Caco-2 (cell line): ENCODE measurements around the gene KRABD2.

Source experiments
- BruUV-seq: library from RNA; stranded (reverse); fragments of 400-500 nt; replicated peaks from 2 replicates; lab custom pipeline; 2021; lab: Mats Ljungman, UMichigan
- CTCF ChIA-PET: fragments of 300-600 bp; sonication (Branson Sonifier 250); formaldehyde crosslinking; loops from one replicate; lab custom pipeline; 2022; ENCODE audit warnings: antibody characterized with exemption; lab: Charles Lee
- POLR2A ChIA-PET: fragments of 300-600 bp; sonication (Branson Sonifier 250); formaldehyde crosslinking; loops from one replicate; lab custom pipeline; 2022; ENCODE audit warnings: antibody characterized with exemption; lab: Charles Lee
- DNase-seq, 2 experiments: peaks; one replicate each; pipeline versions ENCODE4 v3.0.0 to v3.0.0-alpha.2; 2020 to 2022
- H3K27me3 ChIP-seq: replicated peaks from 2 replicates; pipeline ENCODE4 v1.6.0; 2011; ENCODE audit warnings: low read length; ENCODE audit not compliant: control insufficient read depth, insufficient read depth
- H3K36me3 ChIP-seq: 2 replicates; pipeline ENCODE4 v1.5.1; 2011; ENCODE audit warnings: low read length; ENCODE audit not compliant: control insufficient read depth, insufficient read depth
- H3K4me1 ChIP-seq: fragments of 250-450 bp; sonication (Bioruptor Pico); 2 replicates; pipeline ENCODE4 v1.5.1; 2020; ENCODE audit warnings: mild to moderate bottlenecking
- H3K4me3 ChIP-seq: 2 replicates; pipeline ENCODE4 v1.5.1; 2011; ENCODE audit warnings: low read depth, mild to moderate bottlenecking, control low read depth, low read length
- H3K9me3 ChIP-seq: fragments of 250-450 bp; sonication (Bioruptor Pico); 2 replicates; pipeline ENCODE4 v1.5.1; 2020; ENCODE audit warnings: mild to moderate bottlenecking, moderate library complexity
- H3K27ac Mint-ChIP-seq: one replicate; pipeline ENCODE4 v1.8.0; 2022; ENCODE audit warnings: mixed read lengths; ENCODE audit not compliant: unreplicated experiment
- H3K27me3 Mint-ChIP-seq: one replicate; pipeline ENCODE4 v1.8.0; 2022; ENCODE audit warnings: mixed read lengths; ENCODE audit not compliant: insufficient read depth, unreplicated experiment
- H3K36me3 Mint-ChIP-seq: one replicate; pipeline ENCODE4 v1.8.0; 2022; ENCODE audit warnings: mild to moderate bottlenecking, mixed read lengths; ENCODE audit not compliant: insufficient read depth, unreplicated experiment
- H3K4me1 Mint-ChIP-seq: one replicate; pipeline ENCODE4 v1.8.0; 2022; ENCODE audit warnings: low read depth, mixed read lengths; ENCODE audit not compliant: unreplicated experiment
- H3K4me3 Mint-ChIP-seq: one replicate; pipeline ENCODE4 v1.8.0; 2022; ENCODE audit warnings: mild to moderate bottlenecking, moderate library complexity, mixed read lengths; ENCODE audit not compliant: unreplicated experiment
- H3K9me3 Mint-ChIP-seq: one replicate; pipeline ENCODE4 v1.8.0; 2022; ENCODE audit warnings: mixed read lengths; ENCODE audit not compliant: unreplicated experiment
- intact Hi-C: fragments of 100-400 bp; cut with micrococcal nuclease; formaldehyde crosslinking; loops from one replicate; pipeline ENCODE4 v1.10.0; 2022; ENCODE audit not compliant: unreplicated experiment
- TF ChIP-seq, protein P1 (sequence below), 2 experiments: fragments of 200-600 bp in 1 of 2; IDR thresholded peaks; 1 replicate in 1 of 2; 2 replicates in 1 of 2; pipeline versions ENCODE4 v1.5.1 to v1.8.0; 2011 to 2022; ENCODE audit warnings: antibody characterized with exemption in 1 of 2, control low read depth in 1 of 2, inconsistent platforms in 1 of 2, low read depth in 1 of 2, low read length in 1 of 2, mild to moderate bottlenecking in 1 of 2, moderate library complexity in 1 of 2; ENCODE audit not compliant: insufficient read depth in 1 of 2, severe bottlenecking in 1 of 2, unreplicated experiment in 1 of 2

KRABD2 gene

DNA sequence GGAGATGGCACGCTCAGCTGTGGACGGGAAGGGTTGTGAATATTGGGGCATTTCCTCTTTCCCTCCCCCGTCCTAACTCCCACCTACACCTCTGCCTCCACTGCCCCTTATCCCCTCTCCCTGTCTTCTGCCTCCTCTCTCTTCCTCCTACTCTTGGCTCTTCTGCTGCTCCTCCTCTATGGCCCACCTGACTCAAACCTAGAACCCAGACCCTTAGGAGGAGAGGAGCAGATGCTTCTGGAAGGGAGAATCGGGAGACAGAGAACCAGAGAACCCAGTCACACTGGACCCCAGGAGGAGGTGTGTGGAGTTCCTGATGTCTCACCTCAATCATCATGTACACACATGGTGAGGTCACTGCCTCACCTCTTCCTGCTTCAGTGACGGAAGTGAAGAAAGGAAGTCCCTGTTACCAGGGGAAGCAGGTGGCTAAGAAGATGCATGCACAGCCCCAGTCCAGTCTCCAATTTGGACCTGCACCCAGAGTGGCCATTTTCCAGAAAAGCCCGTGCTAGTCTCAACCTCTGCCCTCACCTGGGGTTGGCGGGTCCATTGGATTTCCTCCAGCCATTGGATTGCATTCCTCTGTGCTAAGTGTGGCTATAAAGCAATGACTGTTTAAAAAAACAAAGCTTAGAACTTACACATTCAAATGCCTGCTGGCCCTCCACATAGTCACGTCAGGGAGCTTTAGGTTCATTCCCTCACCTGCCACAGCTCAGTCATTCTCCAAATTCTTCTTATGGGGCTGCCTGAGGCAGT is 17.1 kb upstream of the KRABD2 start:
- ChIA-PET POLR2A (no interaction called here), CTCF (interaction anchor here (0.9 kb wide), 1 partner anchor 10 kb away, joined by 4 read pairs; no protein-coding TSS in a partner anchor)
- H3K9me3 ChIP-seq: no peaks in the 10 kb centered on the region
- Mint-ChIP-seq H3K4me3 (no peak overlapping the region), H3K27me3 (peaks cover 6% of the 10 kb centered on the region), H3K36me3 (no peaks in the 10 kb centered on the region), H3K4me1 (peaks cover 6% of the 10 kb centered on the region), H3K27ac (no peak overlapping the region), H3K9me3 (no peaks in the 10 kb centered on the region)
- intact Hi-C loops: no loop called here
- H3K27me3 ChIP-seq: no peaks in the 10 kb centered on the region
- no peaks in the 10 kb centered on the region for H3K36me3 ChIP-seq
- H3K4me1 ChIP-seq: no peaks in the 10 kb centered on the region
- no peak overlapping the region for H3K4me3 ChIP-seq
- TF ChIP-seq, protein P1, sequence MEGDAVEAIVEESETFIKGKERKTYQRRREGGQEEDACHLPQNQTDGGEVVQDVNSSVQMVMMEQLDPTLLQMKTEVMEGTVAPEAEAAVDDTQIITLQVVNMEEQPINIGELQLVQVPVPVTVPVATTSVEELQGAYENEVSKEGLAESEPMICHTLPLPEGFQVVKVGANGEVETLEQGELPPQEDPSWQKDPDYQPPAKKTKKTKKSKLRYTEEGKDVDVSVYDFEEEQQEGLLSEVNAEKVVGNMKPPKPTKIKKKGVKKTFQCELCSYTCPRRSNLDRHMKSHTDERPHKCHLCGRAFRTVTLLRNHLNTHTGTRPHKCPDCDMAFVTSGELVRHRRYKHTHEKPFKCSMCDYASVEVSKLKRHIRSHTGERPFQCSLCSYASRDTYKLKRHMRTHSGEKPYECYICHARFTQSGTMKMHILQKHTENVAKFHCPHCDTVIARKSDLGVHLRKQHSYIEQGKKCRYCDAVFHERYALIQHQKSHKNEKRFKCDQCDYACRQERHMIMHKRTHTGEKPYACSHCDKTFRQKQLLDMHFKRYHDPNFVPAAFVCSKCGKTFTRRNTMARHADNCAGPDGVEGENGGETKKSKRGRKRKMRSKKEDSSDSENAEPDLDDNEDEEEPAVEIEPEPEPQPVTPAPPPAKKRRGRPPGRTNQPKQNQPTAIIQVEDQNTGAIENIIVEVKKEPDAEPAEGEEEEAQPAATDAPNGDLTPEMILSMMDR (IDR thresholded peaks at IDR 0.05; ENCODE audit: insufficient read depth in 1 of 2, low read depth in 1 of 2, low read length in 1 of 2, severe bottlenecking in 1 of 2, unreplicated experiment in 1 of 2): no peak
- no peak for DNase-seq
- BruUV-seq: no TSS peak

DNA sequence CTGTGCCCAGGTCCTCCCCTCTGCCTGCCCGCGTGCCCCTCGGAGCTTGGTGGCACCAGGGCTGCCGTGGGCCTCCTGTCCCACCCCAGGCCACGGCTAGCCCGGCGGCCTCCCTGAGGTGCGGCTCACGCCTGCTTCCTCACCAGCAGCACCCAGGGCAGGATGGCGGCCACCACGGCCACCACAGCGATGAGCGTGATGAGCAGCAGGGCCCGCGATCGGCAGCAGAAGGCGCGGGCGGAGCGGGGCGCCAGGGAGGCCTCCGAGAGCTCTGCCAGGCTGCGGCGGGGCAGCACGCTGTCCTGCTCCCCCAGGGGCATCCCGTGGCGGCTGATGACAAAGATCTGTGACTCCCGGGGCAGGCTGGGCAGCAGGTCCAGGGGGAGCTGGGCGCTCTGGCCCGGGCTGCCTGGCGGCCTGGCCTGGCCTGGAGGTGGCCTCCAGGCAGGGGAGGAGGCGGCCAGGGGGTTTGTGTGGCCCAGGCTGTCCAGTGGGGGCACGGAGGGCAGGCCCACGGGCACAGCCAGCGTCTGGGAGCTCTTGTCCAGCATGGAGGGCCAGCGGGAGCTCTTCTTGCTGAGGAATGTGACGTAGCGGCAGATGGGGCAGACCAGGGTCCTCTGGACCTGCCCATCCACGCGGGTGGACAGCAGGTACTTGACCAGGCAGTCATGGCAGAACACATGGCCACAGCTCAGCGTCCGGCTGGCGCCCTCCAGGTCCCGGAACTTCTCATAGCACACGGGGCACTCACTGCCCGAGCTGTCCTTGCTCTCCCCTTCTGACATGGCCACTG is 16.4 kb upstream of the KRABD2 start:
- H3K27ac Mint-ChIP-seq: no peak overlapping the region
- intact Hi-C loops: no loop called here
- H3K9me3 ChIP-seq: no peaks in the 10 kb centered on the region
- H3K9me3 Mint-ChIP-seq: no peaks in the 10 kb centered on the region
- no peaks in the 10 kb centered on the region for H3K27me3 ChIP-seq
- no peak for DNase-seq
- H3K4me1 Mint-ChIP-seq: peaks cover 6% of the 10 kb centered on the region
- H3K4me3 ChIP-seq: no peak overlapping the region
- no TSS peak for BruUV-seq
- H3K36me3 ChIP-seq: no peaks in the 10 kb centered on the region
- no peak overlapping the region for H3K4me3 Mint-ChIP-seq
- POLR2A ChIA-PET: no interaction called here
- H3K27me3 Mint-ChIP-seq: peaks cover 6% of the 10 kb centered on the region
- no peaks in the 10 kb centered on the region for H3K36me3 Mint-ChIP-seq
- no peaks in the 10 kb centered on the region for H3K4me1 ChIP-seq
- CTCF ChIA-PET: no interaction called here
- TF ChIP-seq, protein P1 (IDR thresholded peaks at IDR 0.05; ENCODE audit: insufficient read depth in 1 of 2, low read depth in 1 of 2, low read length in 1 of 2, severe bottlenecking in 1 of 2, unreplicated experiment in 1 of 2): no peak

DNA sequence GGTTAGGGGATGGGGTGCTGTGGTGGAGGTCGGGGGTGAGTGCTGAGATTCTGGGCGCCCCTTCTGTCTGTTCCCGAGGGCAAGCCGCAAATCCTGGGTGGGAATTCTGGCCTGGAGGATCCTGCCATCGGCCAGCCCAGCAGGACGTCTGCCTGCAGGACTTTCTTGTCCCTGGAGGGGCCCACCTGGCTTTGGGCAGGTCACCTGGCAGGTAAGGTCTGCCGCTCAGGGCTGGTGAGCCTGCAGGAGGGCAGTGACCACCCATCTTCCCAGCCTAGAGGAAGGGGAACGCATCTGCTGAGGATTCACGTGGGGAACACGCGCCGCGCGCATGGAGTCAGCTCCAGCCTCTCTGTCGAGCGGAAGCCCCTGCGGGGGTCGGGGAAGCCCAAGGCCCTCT is 15.8 kb upstream of the KRABD2 start:
- TF ChIP-seq, protein P1 (IDR thresholded peaks at IDR 0.05; ENCODE audit: insufficient read depth in 1 of 2, low read depth in 1 of 2, low read length in 1 of 2, severe bottlenecking in 1 of 2, unreplicated experiment in 1 of 2): no peak
- Mint-ChIP-seq H3K4me1 (peaks cover under 1% of the 10 kb centered on the region), H3K27me3 (peaks cover 4% of the 10 kb centered on the region), H3K36me3 (no peaks in the 10 kb centered on the region), H3K9me3 (no peaks in the 10 kb centered on the region), H3K4me3 (no peak overlapping the region), H3K27ac (no peak overlapping the region)
- ChIA-PET CTCF (interaction anchor here (0.7 kb wide), 1 partner anchor 9 kb away, joined by 6 read pairs; no protein-coding TSS in a partner anchor), POLR2A (no interaction called here)
- no TSS peak for BruUV-seq
- Histone ChIP-seq H3K27me3 (no peaks in the 10 kb centered on the region), H3K4me3 (no peak overlapping the region), H3K36me3 (no peaks in the 10 kb centered on the region), H3K9me3 (no peaks in the 10 kb centered on the region), H3K4me1 (no peaks in the 10 kb centered on the region)
- intact Hi-C loops: no loop called here
- no peak for DNase-seq
